Activated CD4-positive, alpha-beta T cell treated with anti-CD3 and anti-CD28 coated beads, Interleukin-2, amount 50 U/mL, for 4 hours (primary cell): ENCODE data around the gene SRPRB.
"Not testable (repeated sequence)": the region's sequence is repeated elsewhere in the genome, so short reads cannot be mapped to it uniquely, and the experiment has no call there.

Experiments used
- DNase-seq, 2 experiments: peaks; one replicate each; pipeline ENCODE4 v3.0.0-alpha.2; 2020

Gene SRPRB

GRCh38 chr3:133779626-133780203, 25.9 kb upstream of the SRPRB start:
- DNase-seq: no peak

GRCh38 chr3:133780756-133781155, 24.9 kb upstream of the SRPRB start:
- DNase-seq: not testable (repeated sequence)

DNA sequence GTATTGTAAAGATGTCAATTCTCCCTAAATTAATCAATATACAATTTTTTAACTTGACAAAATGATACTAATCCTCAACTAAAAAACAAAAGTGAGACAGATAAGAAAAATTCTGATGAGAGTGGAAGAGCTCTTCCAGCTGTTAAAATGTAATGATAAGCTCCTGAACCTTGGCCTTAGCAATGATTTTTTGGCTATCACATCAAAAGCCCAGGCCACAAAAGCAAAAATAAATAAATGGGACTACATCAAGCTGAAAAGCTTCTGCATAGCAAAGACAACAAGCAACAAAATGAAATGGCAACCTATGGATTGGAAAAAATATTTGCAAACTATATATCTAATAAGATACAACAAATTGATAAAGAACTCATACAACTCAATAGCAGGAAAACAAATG, 24.0 kb upstream of the SRPRB start:
- no peak for DNase-seq

GRCh38 chr3:133782454-133782853, 23.2 kb upstream of the SRPRB start:
- no peak for DNase-seq

- DNase-seq: no peak
Observed at GRCh38 chr3:133783762-133784161, 21.9 kb upstream of the SRPRB start.

- DNase-seq: no peak
Observed at GRCh38 chr3:133788024-133788423, 17.6 kb upstream of the SRPRB start.

DNA sequence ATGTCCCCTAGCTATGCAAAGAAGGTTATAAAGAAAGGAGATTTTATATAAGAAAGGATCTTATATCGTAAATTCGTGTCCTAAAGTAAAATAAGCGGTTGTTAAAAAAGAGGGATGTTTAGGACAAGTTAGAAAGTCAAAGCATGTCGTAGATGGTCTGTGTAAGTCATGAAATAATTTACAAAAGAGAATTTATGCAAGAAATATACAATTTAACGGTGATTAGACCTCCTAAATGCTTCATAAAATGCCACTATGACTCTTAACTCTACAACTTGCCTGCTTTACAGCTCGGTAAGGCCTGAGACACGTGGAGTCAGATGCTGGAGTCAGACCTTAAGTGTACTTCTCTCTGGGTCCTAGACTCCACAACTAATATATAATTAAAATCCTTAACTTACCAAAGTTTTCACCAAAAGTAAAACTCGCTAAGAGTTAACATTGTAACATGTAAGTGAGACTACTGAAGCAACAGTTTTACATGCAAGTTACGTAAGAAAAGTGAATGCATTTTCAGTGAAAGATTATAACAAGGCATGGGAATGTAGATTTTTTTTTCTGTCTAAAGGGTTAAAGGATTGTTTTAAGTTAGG, 13.3 kb upstream of the SRPRB start:
- no peak for DNase-seq

- DNase-seq: no peak
Observed at GRCh38 chr3:133797396-133798105, 8.1 kb upstream of the SRPRB start.

- no peak for DNase-seq
Observed at GRCh38 chr3:133799794-133800585, 5.6 kb upstream of the SRPRB start.

- DNase-seq: no peak
Observed at GRCh38 chr3:133803469-133803868, 2.1 kb upstream of the SRPRB start.

DNA sequence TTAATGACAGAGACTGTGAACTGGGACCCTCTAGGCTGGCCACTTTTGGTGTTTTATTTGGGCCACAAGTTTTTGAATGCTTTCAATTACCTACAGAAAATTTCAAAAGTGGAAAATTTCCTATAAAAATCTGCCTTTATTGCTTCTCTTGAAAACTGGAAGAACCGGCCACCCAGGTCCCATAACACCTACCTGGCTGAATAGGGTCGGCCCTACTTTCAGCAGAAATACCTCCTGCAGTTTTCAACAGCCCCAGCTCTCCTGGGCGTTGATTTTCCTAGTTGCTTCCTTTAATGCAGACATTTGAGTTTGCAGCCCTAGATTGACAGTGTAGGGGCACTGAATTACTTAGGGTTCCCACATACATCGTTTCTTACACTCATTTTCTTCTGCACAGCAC, 719 bp upstream of the SRPRB start:
- DNase-seq: no peak

DNA sequence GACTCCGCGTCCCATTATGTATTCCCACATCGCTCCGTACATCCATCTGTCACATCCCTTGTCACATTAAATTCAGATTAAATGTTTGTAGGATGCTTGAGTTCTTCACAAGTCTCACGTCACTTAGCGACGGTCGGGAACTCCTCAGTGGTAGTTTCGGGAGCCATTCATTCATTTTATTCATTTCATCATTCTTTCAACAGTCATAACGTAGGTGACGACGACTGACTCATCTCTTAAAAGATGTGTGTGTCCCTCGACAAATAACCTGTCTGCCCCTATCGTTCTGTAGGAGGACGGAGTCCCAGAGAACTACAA, 272 bp upstream of the SRPRB start:
- no peak for DNase-seq

GRCh38 chr3:133812872-133813271, 7.3 kb downstream of the SRPRB start:
- no peak for DNase-seq

DNA sequence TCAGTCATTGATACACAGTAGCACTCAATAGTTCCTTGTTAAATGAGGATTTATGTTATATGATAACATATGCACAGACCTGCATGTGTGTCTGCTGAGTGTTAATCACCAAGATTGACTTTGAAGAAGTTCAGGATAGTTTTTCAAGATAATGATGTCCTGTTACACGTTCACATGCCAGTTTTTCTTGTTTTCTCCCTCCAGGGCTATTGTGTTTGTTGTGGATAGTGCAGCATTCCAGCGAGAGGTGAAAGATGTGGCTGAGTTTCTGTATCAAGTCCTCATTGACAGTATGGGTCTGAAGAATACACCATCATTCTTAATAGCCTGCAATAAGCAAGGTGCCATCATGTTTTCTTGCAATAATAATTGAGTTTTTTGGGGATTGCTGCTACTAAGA, 9.8 kb downstream of the SRPRB start:
- no peak for DNase-seq

GRCh38 chr3:133820129-133820528, 14.5 kb downstream of the SRPRB start:
- DNase-seq: no peak

DNA sequence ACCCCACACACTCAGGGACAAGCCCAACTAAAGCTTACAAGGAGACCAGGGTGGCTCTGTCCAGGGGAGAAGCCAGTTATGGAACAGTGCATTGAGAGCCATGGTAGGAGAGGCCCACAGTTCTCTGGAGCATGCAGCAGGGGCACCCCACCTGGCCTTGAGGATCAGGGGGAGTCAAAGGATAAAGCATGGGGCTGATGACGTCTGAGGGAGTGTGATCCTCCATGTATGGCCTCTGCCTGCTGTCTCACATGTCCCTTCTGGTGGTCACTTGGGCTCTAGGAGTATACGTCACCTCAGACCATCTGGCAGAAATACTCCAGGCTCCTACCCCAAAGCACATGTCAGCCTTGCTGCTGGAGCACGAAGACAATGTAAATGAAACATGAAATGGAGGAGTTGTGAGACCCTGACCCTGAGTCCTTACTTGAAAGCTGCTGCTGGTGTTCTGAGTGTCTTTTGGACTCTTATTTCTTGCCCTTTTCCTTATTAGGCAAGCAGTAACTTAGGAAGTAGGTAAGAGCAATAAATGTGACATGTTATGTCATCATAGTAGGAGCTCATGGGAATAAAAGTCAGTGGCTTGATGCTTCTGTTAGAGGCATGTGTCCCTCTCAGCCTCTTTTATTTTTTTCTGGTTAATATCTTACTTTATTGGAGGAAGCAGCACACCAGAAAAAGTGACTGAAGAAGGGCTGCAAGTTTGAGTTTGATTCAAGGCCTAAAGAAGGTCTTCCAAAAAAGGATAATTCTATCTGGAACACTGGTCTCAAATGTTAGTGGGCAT, 15.5 kb downstream of the SRPRB start:
- DNase-seq: no peak

GRCh38 chr3:133821767-133822638, 16.4 kb downstream of the SRPRB start:
- DNase-seq: no peak

GRCh38 chr3:133824961-133825485, 19.4 kb downstream of the SRPRB start:
- DNase-seq: no peak

GRCh38 chr3:133825969-133826727, 20.5 kb downstream of the SRPRB start:
- DNase-seq: no peak

GRCh38 chr3:133827136-133827535, 21.5 kb downstream of the SRPRB start:
- DNase-seq: no peak

DNA sequence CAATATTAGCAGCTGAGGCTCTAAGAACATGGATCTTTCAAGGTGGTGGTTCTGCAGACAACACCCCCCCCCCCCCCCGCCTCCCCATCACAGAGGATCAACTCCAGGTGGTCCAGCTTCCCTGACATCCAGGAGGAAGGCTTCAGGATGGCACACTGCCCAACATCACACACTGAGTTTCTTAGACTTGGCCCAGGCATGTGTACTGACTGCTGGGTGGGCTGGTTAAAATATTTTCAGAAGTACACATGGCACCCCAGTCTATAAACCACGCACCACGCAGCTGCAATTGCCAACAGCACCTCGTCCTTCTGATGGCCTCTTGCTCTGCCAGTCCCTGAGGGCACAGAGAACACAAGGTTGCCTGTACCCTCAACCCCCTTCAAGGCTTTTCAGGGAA, 22.1 kb downstream of the SRPRB start:
- no peak for DNase-seq
